Stimulated activated CD4-positive, alpha-beta T cell treated with anti-CD3 and anti-CD28 coated beads, Interleukin-2, amount 100 ng/mL, for 4 hours (primary cell): ENCODE measurements around the gene OCA2.
A peak's percentile ranks its signal among the peaks of the same experiment; 100 is the strongest.
"Not testable (repeated sequence)": the region's sequence is repeated elsewhere in the genome, so short reads cannot be mapped to it uniquely, and the experiment has no call there.

Experiments used
- DNase-seq: peaks from one replicate; pipeline ENCODE4 v3.0.0-alpha.2; 2020; ENCODE audit warnings: low read depth

The OCA2 gene

DNA sequence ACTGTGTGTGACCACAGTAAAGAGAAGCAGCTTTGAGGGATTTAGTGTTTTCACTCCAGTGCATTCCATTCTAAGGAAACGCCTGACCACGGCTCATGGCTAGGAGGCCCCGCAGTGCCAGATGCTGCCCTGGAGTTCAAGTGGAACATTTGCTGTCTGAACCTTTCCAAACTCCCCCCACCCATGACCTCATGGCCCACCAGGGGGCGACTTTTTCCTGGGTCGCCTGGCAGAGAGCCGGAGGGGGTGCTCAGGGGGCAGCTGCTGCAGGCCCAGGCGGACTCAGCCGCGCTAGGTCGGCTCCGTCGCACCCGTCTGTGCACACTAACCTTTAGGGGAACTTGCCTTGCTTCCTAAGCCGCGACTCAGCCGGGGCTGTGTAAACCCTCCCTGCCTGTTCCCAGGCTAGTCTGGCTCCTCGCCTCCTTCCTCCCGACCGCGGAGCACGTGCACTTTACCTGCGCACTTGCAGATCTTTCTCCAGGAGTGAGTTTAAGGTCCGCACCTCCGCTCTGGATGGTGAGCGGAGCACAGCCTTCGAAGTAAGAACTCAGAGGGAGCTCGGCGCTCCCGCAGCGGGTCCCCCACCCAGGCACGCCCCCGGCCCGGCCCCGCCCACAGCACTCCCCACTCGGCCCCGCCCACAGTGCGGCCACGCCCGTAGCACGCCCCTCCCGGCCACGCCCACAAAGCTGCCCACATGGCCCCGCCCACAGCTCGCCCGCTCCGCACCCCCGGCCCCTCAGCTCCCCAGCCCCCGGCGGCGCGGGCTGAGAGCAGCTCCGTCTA, at the start of gene OCA2:
TSS of gene OCA2 (minus strand) at position 550 of the 789 bp plus-strand sequence. CDS start 17,441 bp downstream, outside the sequence.
- DNase-seq = peak; percentile 54

DNA sequence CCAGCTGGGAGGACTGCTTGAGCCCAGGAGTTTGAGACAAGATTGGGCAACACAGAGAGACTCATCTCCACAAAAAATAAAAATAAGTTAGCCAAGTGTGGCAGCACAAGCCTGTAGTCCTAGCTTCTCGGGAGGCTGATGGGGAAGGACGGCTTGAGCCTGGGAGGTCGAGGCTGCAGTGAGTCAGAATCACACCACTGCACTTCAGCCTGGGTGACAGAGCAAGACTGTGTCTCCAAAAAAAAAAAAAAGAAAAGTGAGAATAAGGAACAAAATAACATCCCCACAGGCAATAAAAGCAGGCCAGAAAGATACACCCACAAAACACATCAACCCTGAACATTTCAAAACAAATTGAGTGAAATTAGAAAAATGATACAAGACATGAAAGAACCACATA, 48.7 kb upstream of the OCA2 start:
- no peak for DNase-seq

DNA sequence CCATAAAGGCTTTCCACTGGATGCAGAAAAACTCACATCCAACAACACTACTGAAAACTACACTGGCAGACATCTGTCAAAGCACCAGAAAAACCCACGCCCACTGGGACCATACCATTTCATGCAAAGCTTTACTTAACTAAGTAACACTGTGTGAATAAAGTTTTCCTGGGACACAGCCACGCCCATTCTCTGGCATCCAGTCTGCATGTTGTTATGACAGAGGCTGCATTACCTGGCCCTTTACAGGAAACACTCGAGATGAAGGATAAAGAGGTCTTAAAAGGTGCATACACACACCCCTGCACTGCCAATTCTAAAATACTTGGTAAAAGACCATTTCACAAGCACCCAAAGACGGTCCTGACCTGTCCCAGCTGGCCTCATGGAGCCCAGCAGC, 46.3 kb upstream of the OCA2 start:
- DNase-seq = not testable (repeated sequence)

DNA sequence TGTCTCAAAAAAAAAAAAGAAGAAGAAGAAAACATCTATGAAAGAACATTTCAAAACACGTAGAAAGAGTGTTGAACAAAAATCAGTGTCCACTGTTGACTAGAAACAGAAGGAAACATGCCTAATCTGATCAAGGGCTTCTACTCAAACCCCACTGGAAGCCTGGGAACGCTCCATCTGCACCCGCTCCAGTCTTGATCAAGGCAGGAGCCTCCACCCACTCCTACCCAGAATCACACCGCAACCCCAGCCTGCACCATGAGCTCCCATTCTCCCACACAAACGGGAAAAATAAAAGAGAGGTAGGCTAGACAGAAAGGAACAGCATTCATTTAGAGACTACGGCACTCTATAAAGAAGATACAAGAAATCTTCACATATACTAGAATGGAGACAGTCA, 40.9 kb upstream of the OCA2 start:
- DNase-seq = no peak

DNA sequence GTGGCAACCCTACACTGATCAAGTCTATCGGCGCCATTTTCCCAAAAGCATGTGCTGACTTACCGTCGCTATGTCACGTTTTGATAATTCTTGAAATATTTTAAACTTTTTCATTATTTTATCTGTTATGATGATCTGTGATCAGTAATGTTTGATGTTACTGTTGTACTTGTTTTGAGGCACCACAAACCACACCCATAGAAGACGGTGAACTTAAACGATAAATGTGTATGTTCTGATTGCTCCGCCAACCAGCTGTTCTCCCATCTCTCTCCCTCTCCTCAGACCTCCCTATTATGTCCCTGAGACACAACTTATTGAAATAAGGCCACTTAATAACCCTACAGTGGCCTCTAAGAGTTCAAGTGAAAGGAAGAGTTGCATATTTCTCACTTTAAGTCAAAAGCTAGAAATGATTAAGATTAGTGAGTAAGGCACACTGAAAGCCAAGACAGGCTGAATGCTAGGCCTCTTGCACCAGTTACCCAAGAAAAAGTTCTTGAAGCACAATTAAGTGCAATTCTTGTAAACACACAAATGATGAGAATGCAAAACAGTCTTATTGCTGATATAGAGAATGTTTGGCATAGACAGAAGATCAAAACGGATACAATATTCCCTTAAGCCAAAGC, 38.4 kb upstream of the OCA2 start:
- DNase-seq = not testable (repeated sequence)

DNA sequence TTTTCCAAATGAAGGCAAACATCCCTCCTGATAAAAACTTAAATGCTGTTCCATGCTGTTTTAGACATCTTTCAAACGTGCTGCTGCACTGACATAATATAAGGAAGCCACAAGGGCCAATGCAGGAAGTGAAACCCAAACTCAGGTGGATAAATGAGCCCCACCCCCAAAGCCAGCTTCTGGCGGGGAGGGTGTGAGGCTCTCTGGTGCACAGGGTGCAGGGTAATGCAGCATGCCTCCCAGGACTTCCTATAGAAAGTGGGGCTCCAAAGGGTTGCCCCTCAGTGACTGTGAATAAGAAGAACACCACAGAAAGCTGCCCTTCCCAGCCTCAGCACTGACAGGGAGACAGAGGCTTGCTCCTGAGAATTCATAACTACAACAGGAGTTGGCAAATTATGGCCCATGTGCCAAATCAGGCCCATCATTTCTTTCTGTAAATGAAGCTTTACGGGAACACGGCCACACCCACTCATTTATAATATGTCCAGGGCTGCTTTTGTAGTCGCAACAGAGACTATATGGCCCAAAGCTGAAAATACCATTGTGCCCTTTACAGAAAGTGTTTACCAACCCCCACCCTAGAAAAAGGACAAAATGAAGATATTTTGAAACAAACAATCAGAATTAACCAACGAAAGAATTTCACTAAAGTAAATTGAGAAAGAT, 37.3 kb upstream of the OCA2 start:
- not testable (repeated sequence) for DNase-seq

DNA sequence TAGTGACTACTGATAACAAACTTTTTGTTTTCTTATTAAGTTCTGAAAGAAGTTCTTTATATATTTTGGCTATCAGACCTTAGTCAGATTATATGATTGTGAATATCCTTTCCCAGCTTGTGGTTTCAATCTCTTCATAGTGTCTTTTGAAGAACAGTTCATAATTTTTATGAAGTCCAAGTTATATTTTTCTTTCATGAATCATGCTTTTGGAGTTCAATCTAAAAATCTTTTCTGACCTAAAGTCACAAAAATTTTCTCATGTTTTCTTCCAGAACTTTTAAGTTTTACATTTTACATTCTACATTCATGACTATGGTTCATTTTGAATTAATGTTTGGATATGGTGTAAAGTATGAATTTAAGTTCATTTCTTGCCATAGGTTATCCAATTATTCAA, 34.2 kb upstream of the OCA2 start:
- DNase-seq = no peak

DNA sequence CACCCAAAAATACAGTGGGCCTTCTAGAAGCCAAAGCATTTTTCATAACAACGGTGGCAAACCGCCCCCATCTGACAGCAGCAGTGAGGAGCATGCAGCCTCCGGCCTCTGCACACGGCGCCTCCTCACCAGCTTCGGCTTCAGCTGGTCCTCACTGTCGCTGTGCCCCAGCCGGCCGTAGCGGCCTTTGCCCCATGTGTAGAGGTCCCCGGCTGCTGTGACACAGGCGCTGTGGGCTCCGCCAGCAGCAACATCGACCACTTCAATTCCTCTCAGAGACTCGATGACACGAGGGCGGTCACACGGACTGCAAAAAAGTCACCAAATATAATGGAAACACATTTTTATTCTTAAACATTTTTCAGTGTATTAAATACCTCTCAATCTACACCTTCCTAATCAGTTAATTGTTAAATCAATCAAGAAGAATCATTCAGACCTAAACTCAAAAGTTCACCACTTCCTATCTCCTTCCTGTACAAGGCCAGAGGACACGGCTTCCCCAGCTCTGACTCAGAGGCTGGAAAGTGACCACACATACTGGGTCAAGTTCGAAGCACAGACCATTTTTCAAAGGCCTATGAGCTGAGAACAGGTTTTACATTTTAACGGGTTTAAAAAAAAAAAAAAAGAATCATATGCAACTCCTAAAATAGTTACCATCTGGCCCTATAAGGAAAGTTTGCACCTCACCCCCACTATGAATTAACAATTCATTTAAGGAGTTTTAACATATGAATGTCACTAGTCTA, 33.6 kb upstream of the OCA2 start:
- no peak for DNase-seq

DNA sequence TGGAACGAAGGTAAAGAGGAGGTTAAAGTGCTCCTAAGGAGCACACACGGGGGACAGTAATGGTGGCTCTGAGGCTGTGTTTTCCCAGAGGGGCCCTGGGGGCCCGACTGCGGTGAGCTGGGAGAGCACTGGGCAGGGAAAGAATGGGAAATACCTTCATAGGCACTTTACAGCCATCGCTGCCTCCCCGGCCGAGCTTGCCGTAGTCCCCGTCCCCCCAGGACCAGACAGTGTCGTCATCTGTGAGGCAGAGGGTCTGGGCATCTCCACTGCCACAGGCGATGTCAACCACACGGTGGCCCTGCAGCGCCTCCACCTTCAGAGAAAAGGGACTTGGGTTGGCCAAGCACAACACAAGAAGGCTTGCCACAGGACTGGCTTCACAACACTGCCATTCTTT, 32.8 kb upstream of the OCA2 start:
- DNase-seq = no peak

DNA sequence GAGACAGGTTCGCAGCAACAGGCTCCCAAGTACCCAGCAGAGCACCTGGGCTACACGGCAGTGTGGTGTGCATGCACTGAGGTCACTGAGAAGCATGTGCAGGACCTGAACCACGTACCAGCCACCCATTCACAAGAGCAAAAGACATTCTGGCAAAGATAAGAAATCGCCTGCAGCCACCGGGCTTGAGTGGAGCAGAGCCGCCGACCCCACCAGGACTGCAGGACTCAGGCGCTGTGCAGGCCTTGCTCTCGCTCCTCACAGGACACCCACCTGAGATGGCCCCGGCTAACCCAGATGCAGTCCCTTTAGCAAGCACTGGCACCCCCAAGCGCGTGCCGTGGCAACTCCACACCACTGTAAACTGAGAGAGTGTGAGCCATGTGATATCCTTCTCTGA, 32.3 kb upstream of the OCA2 start:
- no peak for DNase-seq

DNA sequence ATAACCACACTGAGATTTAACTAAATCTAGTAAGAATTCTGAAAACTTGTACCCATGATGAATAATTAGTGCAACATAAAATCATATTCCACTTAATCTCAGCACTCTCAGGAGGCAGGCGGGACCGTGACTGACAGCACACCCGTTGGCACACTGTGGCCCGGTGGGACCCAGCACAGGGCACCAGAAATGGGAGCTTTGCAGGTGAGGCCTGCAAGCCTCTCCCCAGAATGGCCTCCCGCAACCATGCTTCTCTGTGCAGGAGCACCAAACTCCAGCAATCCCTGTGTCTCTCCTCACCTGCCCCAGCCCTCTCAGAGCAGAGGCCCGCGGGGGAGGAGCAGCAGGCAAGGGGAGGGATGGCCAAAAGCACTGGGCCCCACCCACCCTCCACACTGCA, 31.5 kb upstream of the OCA2 start:
- DNase-seq = no peak

DNA sequence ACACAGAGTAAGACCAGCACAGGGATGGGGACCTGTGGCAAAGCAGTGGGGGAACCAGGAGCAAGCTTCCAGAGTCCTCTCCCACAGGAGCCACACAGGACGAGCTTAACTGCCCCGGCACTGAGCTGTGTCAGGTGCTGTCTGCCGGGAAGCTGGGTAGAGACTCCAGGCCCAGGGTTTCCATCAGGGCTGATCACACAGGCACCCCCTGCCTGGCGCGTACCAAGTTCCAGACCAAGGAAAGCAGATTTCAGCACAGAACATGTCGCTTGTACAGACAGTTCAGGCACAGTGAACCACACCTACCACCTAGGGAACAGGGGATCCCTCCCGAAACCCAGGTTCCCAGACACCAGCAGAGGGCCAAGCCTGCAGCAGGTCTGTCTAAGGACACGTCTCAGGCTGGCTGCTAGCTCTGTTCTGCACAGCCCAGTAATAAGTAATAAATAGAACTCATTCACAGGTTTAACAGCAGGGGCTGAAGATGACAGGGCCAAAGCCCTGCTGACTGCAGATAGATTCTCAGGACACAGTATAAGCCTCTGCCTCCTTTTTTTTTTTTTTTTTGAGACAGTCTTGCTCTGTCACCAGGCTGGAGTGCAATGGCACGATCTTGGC, 30.2 kb upstream of the OCA2 start:
- DNase-seq = no peak

DNA sequence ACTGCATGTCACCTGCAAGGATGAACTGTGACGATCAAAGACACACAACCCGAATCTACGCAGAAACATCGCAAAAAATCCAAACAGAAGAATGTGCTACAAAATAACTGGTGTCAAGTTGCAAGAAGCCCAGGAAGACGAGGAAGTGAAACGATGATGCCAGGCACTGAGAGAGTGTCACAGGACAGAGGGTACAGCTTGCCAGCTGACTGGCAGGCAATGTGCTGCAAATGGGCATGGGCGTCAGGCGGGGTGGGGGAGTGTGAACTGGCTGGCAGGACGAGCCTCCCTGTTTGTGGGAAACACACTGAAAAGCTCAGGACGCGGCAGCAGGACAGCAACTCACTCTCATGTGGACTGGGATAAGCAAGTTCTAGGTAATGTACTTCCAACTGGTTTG, 28.9 kb upstream of the OCA2 start:
- no peak for DNase-seq

DNA sequence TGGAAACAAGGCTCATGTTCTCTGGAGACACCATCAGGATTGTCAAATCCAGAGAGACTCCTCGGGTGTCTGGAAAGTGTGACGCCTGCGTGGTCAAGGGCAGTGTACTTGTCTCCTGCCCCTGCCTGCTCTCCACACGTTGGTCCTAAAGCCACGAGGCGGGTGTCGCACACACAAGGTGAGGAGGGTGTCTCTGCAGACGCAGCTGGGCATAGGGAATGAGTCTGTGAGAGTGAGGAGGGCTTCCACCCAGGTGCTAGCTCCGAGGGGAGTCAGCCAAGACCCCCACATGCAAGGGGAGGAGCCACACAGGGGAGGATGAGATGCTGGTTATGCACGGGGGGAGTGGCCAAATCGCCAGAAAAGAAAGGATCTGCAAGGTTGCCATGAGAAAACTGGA, 27.9 kb upstream of the OCA2 start:
- DNase-seq = no peak

DNA sequence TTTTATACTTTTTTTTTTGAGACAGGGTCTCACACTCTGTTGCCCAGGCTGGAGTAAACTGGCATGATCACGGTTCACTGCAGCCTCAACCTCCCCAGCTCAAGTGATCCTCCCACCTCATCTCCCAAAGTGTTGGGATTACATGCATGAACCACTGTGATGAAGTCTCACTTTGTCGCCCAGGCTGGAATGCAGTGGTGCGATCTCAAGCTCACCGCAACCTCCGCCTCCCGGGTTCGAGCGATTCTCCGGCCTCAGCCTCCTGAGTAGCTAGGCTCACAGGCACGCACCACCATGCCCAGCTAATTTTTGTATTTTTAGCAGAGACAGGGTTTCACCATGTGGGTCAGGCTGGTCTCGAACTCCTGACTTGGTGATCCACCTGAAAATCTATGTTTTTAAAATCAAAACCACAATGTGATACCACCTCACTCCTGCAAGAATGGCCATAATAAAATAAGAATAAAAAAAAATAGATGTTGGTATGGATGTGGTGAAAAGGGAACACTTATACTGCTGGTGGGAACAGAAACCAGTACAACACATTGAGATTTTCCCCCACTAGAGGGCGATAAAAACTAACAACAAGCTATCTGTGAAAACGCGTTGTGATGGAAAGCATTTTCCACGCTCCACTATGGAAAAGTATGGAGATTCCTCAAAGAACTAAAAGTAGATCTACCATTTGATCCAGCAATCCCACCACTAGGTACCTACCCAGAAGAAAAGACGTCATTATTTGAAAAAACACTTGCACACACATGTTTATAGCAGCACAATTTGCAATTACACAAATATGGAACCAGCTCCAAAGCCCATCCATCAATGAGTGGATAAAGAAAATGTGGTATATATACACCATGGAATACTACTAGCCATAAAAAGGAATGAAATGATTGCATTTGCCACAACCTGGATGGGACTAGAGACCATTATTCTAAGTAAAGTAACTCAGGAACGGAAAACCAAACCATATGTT, 26.8 kb upstream of the OCA2 start:
- no peak for DNase-seq

DNA sequence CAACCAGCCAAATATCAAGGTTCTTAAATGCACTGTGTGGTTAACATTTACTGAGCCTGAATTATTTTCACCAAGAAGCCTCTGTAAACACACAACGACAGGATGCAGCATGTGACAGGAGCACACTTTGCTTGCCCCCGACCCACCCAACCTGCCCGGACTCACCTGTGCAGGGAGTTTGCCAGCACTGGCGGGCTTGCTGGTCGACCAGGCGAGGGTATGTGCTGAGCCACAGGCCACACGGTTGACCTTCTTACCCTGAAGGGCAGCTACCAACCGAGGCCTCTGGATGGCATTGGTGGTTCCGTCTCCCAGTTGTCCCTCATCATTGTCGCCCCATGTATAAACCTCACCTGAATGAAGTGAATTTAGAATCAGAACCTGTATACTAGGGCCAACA, 25.7 kb upstream of the OCA2 start:
- DNase-seq = no peak

DNA sequence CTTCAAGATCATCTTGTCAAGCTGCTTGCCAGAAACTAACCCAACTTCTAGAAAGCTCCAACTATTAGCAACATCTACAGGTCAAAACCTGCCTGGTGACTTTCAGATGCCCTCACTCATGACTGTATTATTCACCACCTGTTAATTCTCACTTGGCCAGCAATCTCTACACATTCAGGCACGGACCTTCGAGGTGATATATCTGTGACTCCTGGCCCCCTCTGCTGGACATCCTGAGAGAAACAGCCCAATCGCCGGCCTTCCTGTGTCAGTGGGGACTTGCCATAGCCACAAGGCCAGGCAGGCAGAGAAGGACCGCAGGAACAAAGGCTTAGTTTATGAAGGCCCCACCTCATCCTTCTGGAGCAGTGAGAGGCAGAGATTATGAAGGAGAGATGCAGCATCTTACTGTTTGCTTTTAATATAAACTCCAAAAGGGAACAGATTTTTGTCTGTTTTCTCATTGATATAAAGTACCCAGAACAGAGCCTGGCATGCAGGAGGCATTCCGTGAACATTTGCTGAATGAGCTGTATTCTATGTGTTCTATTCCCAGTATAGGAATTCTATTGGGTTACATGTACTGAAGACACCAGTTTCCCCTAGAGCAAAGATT, 24.4 kb upstream of the OCA2 start:
- DNase-seq = peak; percentile 28

DNA sequence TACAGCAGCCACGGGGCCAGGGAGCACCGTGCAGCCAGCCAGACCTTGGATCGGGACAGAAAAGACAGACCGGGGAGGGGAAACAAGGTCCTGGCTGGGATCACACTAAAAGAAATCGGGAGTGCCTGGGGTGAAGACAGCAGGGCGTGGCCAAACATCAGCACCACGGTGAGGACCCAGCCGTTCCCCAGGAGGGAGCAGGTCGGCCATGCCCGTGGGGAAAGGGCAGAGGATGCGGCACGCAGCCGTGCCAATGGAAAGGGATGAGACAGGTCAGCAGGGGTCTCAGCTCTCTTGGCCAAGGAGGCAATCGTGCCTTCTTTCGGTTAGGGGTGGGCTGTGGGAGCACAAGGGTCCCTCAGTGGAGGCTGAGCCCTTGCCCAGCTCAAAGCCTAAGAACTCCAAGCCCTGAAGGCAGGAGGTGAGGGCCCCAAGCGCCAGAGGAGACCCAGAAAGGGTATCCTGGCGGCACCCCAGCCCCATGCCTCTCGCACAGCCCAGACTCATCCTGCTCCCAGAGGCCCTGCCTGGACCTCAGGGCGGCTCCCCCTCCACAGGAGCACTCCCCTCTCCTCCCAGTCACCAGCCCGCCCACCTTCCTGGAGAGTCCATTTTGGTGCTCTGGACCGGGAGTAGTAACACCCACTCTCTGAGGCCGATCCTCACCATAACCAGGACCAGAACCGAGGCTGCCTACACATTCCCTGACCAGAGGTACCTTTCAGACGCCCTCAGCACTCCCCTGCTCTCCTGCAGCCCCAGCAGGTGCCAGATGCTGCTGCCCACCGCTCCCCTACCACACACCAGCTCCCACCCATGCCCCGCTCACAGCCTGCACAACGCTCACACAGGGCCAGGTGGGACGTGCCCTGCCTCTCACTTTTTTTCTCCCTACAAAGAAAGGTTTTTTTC, 23.2 kb upstream of the OCA2 start:
- no peak for DNase-seq

DNA sequence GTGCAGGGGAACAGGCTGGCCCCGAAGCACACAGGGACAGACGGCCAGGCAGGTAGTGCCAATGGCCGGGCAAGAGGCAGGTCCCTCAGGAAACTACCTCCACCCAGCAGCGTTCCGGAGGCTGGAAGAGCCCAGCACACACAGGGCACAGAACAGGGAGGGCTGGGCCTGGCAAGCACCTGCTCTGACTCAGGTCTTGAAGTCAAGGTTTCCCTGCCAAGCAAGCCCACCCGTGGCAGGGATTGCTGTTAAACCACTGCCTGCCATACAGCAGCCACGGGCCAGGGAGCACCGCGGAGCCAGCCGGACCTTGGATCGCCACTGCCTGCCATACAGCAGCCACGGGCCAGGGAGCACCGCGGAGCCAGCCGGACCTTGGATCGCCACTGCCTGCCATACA, 22.5 kb upstream of the OCA2 start:
- DNase-seq = not testable (repeated sequence)

DNA sequence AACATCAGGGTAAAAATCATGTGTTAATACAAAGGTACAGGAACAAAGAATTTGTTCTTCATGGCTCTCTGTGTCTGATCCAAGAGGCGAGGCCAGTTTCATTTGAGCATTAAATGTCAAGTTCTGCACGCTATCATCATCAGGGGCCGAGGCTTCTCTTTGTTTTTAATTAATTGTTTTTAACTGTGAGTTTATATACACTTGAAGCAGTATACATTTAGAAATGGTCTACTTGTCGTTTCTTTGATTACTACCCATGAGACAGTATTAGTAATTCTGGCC, 21.2 kb upstream of the OCA2 start:
- no peak for DNase-seq
